NCI-H2029 treated with DMSO at 0.1 percent for 48 hours (cell line): Measurements from ENCODE around the gene PEF1.
A peak's percentile ranks its signal among the peaks of the same experiment; 100 is the strongest.

ENCODE experiments used
- DNase-seq: peaks from one replicate; lab custom pipeline; 2025; lab: John Stamatoyannopoulos, UW

PEF1 gene, protein sequence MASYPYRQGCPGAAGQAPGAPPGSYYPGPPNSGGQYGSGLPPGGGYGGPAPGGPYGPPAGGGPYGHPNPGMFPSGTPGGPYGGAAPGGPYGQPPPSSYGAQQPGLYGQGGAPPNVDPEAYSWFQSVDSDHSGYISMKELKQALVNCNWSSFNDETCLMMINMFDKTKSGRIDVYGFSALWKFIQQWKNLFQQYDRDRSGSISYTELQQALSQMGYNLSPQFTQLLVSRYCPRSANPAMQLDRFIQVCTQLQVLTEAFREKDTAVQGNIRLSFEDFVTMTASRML

DNA sequence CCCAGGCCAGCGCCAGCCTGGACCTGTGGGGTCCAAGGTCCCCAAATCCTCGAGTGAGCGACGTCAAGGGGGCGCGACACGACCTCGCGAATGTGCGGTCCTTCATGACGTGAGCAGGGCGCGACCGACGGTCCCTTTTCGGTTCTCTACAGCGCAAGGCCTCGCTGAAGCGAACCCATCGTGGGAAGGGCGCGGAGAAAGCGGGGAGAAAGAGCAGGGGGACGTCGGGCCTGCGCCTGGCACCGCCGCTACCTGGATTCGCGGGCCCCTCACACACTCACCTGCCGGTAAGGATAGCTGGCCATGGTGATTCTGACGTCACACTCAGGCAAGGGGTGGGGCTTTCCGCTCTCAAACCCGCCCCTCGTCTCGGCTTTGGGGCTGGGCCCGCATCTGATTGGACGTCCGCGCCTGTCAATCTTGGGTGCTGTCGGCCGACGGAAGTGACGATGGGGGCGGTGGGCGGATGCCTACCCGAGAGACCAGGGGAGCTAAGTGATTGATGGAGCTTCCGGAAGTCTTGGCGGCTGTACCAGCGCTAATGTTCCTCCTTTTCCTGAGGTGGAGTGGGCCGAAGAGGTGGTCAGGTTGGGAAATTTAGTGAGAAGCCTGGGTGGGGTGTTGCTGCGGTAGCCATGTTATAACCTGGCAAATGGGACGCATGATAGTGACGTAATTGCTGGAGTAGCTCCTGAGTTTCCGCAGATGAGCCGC is at the start of gene PEF1:
TSS of gene PEF1 (minus strand) at position 317 of the 714 bp plus-strand sequence. CDS start at position 305, 12 bp downstream.
- peak; percentile 98 for DNase-seq

DNA sequence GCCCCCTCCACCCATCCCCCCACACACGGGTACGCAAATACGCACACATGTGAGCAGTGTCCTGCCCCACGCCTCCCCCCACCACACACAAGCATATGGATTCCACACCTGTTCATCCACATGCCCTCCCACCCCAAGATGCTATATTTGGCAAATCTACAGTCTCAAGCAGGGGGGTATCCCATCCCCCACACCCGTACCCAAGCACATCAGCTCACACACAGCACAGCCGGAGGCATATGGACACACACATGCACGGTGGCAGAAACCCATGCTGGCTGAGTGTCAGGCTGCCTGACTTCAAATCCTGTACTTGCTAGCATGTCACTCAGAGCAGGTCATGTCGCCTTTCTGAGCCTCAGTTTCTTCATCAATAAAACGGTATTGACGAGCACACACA is 48.6 kb upstream of the PEF1 start:
- DNase-seq: no peak

DNA sequence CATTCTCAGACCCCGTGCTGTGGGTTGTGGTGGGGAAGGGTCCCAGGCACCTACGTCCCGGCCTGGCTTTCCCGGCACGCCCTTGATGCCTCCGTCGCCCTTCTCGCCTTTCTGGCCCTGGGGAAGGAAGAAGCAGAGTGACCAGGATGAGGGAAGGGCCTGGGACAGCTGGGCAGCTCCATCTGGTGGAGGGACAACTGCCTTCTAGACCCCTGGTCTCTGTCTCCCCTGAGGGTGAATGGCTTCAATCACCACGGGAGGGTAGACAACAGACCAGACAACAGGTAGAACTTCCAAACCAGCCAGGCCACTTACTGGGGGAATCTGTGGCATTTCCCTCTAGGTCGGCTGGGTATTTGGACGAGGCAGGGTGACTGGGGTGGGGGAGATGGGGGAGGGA is 47.3 kb upstream of the PEF1 start:
- no peak for DNase-seq

DNA sequence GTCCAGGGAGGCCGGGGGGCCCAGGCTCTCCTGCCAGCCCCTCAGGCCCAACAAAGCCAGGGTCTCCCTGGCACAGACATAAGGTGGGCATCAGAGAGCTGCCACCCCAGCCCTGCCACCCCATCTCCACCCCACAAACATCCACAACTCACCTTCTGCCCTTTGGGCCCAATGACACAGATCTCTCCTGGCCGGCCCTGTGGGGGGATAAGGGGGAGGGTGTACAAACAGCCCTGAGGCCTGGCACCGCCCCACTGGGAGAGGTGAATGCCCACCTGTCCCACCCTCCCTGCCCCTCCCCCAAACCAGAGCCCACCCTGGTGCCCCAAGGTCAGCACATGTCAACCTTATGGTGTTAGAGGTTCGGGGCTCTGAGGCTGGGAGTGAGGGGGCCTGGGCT is 46.8 kb upstream of the PEF1 start:
- DNase-seq: no peak

DNA sequence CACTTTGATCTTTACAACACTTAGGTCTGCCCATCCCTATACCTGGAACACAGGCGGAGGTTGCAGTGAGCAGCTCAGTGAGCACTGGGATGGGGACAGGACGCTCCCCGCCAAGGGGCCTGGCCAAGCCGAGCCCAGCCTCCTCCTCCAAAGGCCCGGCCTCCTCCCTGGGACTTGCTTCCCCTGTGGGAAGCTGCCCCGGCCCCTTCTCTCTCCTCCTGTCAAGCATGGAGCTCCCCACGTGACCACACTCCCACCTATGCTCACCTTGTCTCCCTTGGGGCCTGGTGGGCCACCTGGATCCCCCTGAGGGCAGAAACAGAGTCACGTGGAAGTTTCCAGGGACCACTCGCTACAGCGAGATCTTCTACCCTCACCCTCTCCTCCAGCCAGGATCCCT is 46.2 kb upstream of the PEF1 start:
- no peak for DNase-seq

DNA sequence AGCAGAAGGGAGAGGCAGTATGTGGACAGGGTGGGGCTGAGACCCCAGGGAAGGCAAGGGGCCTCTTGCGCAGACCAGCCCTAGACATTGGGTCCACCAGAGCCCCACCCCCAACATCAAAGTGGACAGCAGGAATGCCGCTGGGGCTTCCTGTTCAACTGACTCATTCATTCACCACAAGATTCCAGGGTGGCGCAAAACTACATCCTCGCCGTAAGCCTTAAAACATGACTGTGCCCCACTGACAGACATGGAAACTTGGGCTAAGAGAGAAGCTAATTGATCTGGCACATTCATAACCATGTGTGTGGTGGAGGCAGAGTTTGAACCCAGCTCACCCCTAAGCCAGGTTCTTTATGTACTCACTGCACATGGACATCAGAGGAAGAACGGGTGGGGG is 45.2 kb upstream of the PEF1 start:
- DNase-seq: no peak

DNA sequence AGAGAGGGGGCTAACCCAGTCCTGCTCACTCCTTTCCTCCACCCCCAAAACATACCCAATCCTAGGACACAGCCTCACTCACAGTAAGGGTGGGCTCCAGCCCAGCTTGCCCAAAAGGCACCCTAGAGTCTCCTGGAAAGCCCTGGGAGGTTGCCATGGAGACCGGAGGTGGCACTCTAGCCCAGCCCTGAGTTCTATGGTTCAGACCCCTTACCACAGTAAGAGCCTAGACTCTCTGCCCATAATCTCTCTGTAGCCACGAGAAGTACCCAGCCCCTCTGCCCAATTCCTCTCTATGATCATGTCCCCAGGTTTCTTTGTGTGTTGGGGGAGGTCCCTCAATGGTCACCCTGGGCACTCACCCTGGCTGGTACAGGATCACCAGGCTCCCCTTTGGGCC is 44.7 kb upstream of the PEF1 start:
- no peak for DNase-seq

DNA sequence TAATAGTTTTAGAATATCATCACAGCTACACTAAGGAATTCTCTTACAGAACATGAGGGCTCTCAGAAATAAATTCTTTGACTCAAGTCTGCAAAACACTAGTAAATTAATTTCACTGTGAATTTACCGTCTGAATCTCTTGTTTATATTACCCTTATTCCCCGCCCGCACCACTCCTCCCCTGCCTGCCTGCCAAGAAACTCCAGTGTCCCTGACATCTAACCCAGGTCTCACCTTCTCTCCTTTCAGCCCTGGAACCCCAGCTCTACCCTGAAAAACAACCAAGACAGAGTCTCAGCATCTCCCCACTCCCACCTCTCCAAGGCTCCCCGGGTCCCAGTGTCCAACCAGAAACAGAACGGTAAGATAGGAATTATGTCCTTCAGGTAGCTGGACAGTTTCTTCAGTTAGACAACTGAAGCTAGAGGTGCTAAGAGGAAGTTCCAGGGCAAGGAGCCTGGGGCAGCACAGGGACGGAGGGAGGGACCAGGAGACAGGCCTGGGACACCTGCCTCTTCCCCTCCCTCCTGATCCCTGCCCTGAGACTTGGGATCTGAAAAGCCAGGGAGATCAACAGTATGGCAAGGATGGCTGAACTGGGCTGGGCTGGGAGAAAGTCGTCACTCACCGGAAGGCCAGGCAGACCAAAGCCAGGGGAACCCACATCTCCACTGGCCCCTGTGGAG is 43.7 kb upstream of the PEF1 start:
- DNase-seq: no peak

DNA sequence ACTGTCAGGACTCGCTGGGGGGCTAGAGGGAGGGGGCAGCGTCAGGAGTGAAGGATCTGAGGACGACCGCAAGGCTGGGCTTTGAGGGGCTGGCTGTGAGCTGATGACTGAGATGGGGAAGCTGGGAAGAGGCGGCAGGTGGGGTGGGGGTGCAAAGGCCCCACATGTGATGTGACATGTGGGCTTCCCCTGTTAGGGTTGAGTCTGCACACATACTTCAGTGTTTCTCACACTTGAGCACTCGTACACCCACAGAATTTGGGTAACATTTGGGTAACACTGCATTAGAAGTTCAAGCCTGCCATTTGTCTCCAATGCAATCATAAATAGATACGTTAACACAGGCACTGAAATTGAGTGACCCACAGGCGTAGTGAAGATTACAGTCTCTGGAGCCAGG is 42.9 kb upstream of the PEF1 start:
- no peak for DNase-seq

DNA sequence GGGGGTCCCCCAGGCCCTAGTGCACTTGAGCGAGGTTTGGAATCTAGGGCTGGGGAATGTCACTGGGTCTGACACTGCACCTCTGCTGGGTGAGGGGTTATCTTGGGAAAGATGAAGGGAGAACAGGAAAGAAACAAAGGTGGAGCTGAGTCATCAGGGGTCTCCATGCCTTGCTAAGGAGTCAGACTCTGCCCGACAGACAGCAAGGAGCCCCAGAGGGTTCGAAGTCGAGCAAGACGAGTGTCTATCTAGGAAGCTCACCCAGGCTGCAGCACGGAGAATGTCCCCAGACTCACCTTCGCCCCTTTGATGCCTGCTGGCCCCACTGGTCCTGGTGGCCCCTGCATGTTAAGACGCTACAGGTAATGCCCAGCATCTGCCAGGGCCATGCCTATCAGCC is 41.1 kb upstream of the PEF1 start:
- DNase-seq: no peak

DNA sequence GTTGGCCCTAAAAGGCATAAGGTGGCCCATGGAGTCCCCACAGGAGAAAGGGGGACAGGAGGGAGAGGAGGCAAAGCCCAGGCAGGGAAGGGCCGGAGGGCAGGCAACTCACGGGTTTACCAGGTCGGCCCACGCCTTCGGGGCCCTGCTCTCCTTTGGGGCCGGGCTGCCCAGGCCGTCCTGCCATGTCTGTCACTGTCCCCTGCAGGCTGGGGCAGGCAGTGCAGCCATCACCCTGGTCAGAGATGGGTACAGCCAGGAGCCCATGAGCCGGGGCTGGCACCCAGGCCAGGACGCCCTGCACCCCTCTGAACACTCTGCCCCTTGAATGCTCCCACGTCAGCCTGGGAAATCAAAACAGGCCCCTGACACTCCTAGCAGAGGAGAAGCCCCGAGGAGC is 39.3 kb upstream of the PEF1 start:
- no peak for DNase-seq

DNA sequence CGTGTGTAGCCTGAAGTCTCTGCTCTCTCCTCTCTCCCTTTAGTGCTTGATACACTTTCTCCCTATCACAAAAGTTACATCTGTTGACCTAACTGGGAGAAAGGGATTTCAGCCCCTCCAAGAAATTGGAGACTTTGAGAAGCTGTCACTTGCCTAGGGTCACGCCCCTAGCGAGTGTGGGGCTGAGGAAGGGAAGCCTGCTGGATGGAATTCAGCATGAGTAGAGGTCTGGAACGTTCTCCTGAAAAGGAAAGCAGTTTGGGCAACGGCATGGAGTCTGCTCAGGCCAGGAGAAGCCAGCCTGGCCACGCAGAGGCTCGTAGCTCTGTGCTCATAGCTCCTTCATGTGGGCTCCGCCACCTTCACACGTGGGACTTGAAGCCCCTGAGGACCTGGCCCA is 36.7 kb upstream of the PEF1 start:
- no peak for DNase-seq

DNA sequence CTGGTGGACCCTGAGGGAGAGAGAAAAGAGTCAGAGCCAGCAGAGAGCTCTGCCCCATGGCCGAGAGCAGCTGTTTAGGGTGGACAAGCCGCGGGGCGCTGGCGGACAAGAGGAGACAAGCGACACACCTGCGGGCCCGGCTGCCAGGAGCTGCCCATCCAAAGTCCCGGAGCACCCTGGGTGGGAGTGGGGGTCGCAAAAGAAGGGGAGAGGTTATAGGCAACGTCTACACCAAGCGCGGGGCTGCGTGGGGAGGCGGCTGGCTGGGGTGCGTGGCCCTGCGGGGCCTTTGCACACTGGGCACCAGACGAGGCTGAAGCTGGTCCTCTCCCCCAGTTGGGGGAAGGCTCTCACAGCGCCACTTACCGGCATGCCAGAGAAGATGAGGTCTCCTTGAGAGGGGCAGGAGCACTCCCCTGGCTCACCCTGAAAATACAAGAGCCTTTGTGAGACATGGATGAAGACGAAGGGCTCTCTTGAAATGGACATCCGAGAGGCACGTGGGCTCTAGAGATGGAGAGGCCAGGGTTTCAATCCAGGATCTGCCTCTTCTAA is 35.1 kb upstream of the PEF1 start:
- DNase-seq: no peak

DNA sequence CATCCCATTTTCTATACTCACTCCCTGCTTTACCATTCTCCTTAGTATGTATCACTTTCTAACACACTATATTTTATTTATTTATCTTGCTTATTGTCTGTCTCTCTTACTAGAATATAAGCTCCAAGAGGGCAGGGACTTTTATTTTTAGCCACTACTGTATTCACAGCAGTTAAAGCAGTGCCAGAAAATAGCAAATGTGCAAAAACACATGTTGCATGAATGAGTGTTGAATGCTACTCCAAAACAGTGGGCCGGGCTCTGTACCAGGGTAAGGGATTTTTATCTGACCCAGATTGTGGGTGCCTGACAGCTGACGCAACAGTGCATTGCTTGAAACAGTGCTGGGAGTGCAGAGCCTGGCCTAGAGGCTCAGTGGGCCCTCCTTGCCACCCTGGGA is 34.4 kb upstream of the PEF1 start:
- no peak for DNase-seq

DNA sequence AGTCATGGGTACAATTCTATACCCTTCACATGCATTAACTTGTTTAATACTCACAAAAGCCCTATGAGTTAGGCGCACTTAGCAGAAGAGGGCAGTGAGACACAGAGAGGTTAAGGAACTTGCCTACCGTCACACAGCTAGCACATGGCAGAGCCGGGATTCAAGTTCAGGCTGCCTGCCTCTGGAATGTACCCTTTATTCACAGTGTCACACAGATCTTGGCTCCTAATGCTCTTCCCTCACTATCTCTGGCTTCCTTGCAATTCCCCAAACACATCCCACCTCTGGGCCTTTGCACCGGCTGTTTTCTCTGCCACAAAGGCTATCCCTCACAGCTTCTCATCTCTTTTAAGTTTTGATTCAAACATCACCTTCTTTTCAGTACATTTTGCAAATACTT is 34.0 kb upstream of the PEF1 start:
- DNase-seq: no peak

DNA sequence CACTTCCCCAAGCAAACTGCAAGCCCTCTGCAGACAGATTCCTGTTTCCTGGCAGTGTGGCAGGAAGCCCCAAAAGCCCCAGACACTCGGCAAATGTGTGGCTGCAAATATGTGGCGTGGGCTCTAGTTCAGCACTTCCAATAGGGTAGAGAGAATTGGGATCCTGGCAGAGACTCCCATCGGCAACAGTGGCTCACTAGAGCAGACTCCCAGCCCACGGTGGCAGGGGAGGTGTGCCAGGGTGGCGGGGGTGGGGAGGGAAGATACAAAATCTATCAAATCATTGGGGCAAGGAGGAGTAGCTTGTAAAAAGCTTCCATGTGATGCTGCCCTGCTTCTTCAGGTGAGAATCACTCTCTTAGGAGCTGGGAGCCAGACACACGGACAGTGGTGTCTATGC is 33.3 kb upstream of the PEF1 start:
- DNase-seq: no peak

DNA sequence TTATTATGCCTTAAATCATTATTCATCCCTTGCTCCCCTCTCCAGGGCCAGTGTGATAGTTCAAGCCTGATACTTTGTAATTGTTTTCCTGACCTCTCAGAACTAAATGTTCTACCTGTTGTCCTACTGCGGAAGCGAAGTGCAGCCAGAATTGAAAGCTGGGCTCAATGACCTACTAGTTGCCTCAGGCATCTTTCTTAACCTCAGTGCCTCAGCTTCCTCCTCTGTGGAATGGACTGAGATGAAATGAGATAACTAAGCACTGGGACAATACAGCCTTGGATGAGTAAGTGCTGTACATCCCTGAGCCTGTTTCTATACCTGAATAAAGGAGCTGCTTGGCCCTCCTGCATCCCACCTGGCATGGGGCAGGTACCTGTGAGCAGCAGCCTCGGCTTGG is 32.7 kb upstream of the PEF1 start:
- DNase-seq: no peak

DNA sequence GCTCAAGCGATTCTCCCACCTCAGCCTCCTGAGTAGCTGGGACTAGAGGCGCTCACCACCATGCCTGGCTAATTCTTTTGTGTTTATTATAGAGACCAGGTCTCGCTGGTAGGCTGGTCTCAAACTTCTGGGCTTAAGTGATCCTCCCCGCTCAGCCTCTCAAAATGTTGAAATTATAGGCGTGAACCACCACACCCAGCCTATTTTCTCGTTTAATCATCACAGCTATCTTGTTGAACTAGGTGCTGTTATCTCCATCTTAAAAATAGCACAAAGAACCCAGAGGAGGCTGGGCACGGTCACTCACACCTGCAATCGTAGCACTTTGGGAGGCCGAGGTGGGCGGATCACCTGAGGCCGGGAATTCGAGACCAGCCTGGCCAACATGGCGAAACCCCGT is 31.1 kb upstream of the PEF1 start:
- DNase-seq: no peak

DNA sequence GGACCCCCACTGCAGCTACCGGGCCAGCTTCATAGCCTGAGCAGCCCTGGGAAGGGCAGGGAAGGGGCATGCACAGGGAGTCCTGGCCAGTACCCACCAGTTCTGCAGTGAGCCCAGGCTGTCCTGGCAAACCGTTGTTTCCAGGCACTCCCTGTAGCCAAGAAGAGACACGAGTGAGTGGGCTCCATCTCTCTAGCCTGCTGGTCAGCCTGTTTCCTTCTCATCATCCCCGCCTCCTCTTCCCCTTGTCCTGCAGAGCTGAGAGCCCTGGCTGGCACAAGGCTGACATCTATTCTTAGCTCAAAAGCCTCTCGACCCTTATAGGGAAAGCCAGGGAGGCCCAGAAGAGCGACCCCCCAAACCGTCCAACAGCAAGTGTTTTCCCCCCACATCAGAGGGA is 30.5 kb upstream of the PEF1 start:
- no peak for DNase-seq

DNA sequence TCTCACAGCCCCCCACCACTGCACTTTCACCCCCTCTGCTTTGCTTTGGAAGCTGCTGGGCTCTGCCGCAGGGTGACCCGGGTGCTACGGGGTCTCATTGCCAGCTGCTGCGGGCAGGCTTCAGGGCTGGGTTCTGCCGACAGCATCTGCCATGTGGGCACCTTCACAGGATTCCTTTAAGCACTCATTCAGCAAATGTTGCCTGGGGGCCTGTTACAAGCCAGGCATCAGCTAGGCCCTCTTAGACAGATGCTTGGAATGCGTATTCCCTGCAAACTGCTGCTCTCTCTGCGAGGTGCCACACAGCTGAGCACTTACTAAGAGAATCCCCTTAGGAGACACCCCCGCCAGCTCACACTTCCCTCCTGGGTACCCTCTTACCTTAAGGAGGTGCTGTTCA is 29.9 kb upstream of the PEF1 start:
- DNase-seq: no peak

DNA sequence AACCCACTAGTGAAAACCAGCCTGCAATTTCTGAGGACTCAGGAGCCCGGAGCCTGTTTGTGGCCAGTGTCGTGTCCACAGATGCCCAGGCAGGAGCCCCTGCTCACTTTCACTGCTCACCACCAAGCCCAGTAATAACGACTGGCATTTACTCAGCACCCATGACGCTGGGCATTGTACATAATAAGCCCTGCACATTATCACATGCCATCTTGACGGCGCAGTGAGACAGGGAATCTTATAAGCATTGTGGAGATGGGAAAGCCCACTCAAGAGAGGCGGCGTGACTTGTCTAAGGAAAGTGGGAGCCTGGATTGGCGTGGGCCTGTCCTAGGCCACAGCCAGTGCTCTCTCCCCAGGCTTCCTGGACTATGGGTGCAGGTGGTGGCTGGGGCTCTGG is 28.8 kb upstream of the PEF1 start:
- DNase-seq: no peak

DNA sequence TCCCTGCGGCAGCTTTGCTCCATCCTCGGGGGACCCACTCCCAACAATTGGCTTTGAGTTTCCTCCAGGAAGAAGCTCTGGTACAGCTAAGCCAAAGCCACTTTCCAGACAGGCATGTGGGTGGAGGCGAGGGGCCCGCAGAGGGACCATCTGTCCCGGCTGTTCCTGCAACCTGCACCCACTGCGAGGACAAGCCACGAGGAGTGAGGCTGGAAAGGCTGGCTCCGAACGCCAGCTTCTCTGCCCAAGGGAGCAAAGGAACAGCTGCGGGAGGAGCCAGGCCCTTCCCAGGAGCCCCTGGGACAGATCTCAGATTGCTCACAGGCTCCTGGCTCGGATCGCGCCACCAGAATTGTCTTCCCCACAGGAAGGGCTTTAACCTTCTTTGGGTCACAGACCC is 28.3 kb upstream of the PEF1 start:
- no peak for DNase-seq

DNA sequence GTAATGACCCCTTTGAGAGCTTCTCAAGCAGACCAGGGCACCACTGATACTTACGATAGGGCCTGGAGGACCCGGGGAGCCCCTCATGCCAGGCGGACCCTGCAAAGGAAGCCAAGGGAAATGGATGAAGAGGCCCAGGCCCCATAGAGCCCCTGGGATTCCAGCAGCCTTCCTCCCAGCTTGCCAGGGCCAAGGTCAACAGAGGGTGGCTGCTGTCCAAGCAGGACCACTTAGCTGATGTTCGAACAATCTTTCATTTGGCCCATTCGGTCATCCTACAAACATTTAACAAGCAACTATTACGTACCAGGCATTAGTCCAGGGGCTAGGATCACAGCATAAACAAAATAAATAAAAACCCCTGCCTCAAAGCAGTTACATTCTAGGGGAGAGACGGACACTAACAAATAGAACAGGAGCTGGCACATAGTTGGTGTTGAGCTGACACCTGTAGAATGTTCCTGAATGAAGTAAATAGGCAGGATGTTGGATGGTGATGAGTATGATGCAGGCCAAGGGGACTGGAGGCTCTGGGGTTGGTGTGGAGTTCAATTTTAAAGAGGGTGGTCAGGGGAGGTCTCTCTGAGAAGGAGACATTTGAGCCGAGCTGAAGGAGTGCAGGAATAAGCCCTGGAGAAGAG is 27.0 kb upstream of the PEF1 start:
- no peak for DNase-seq
